IMR-90 (cell line): Measurements from ENCODE around the gene GAL3ST1. TPM values are rescaled to one million over a fixed set of nuclear protein-coding genes. Genes with fewer than 3 reads are reported as not detected.

Experiments used
- ATAC-seq: fragments of 200-7000 bp; cut with Tn5 transposase; 2 replicates; pipeline ENCODE4 v1.9.1; 2020; ENCODE audit warnings: low read depth, mild to moderate bottlenecking, moderate library complexity
- BruUV-seq: library from RNA; stranded (reverse); fragments of 400-500 nt; replicated peaks from 2 replicates; lab custom pipeline; 2021; lab: Mats Ljungman, UMichigan
- CTCF ChIA-PET: fragments of 300-600 bp; formaldehyde crosslinking; extraction: SDS; loops from one replicate; lab custom pipeline; 2021; ENCODE audit warnings: antibody characterized with exemption; lab: Yijun Ruan, JAX
- POLR2A ChIA-PET: fragments of 300-600 bp; sonication (Branson Sonifier 250); formaldehyde crosslinking; loops from one replicate; lab custom pipeline; 2022; ENCODE audit warnings: antibody characterized with exemption; ENCODE audit not compliant: unreplicated experiment; lab: Charles Lee
- DNase-seq: peaks from one replicate; pipeline ENCODE4 v3.0.0; 2013
- H2AFZ ChIP-seq: replicated peaks from 2 replicates; pipeline ENCODE3; 2013; ENCODE audit warnings: low read length, mild to moderate bottlenecking; ENCODE audit not compliant: poor library complexity
- H2AK5ac ChIP-seq: 2 replicates; pipeline ENCODE4 v1.6.1; 2013; ENCODE audit warnings: low read depth, low read length, inconsistent platforms
- H2AK9ac ChIP-seq: replicated peaks from 2 replicates; pipeline ENCODE3; 2013; ENCODE audit warnings: mild to moderate bottlenecking, low read depth, low read length, moderate library complexity; ENCODE audit not compliant: poor library complexity
- H2BK120ac ChIP-seq: 2 replicates; pipeline ENCODE4 v1.6.1; 2013; ENCODE audit warnings: low read depth, low read length, inconsistent platforms
- H2BK15ac ChIP-seq: 3 replicates; pipeline ENCODE4 v1.6.1; 2013; ENCODE audit warnings: low read depth, low read length, inconsistent platforms
- H2BK20ac ChIP-seq: 2 replicates; pipeline ENCODE4 v1.6.1; 2013; ENCODE audit warnings: low read depth, mild to moderate bottlenecking, inconsistent platforms, low read length, moderate library complexity
- H2BK5ac ChIP-seq: 2 replicates; pipeline ENCODE4 v1.6.1; 2013; ENCODE audit warnings: mild to moderate bottlenecking, low read depth, low read length, inconsistent platforms; ENCODE audit not compliant: poor library complexity, severe bottlenecking
- H3K14ac ChIP-seq: replicated peaks from 2 replicates; pipeline ENCODE4 v1.6.1; 2013; ENCODE audit warnings: low read depth, low read length, inconsistent platforms
- H3K18ac ChIP-seq: 2 replicates; pipeline ENCODE4 v1.6.1; 2013; ENCODE audit warnings: low read depth, low read length, control low read depth
- H3K23ac ChIP-seq: 2 replicates; pipeline ENCODE4 v1.6.1; 2013; ENCODE audit warnings: low read depth, low read length, inconsistent platforms
- H3K27ac ChIP-seq: 2 replicates; pipeline ENCODE4 v1.5.1; 2013; ENCODE audit warnings: mild to moderate bottlenecking, control low read depth, low read length; ENCODE audit not compliant: insufficient read depth
- H3K27me3 ChIP-seq: 2 replicates; pipeline ENCODE4 v1.6.1; 2013; ENCODE audit warnings: low read length; ENCODE audit not compliant: control insufficient read depth, insufficient read depth
- H3K36me3 ChIP-seq: 2 replicates; pipeline ENCODE4 v1.6.1; 2013; ENCODE audit warnings: low read length, mixed read lengths; ENCODE audit not compliant: control insufficient read depth, insufficient read depth
- H3K4ac ChIP-seq: 2 replicates; pipeline ENCODE4 v1.6.1; 2013; ENCODE audit warnings: low read depth, low read length, inconsistent platforms
- H3K4me1 ChIP-seq: 2 replicates; pipeline ENCODE4 v1.6.1; 2013; ENCODE audit warnings: low read length, mixed read lengths; ENCODE audit not compliant: control insufficient read depth, insufficient read depth
- H3K4me2 ChIP-seq: 2 replicates; pipeline ENCODE4 v1.6.1; 2013; ENCODE audit warnings: low read depth, mild to moderate bottlenecking, control low read depth, low read length, moderate library complexity
- H3K4me3 ChIP-seq: 2 replicates; pipeline ENCODE4 v1.5.1; 2013; ENCODE audit warnings: low read depth, mild to moderate bottlenecking, control low read depth, low read length, moderate library complexity; ENCODE audit not compliant: insufficient read depth
- H3K56ac ChIP-seq: 2 replicates; pipeline ENCODE4 v1.6.1; 2013; ENCODE audit warnings: low read length, inconsistent platforms; ENCODE audit not compliant: insufficient read depth; ENCODE audit errors: extremely low read depth
- H3K79me1 ChIP-seq, 2 experiments: 2 replicates each; pipeline ENCODE4 v1.6.1; 2013; ENCODE audit warnings: low read length in 2 of 2, inconsistent platforms in 1 of 2, low read depth in 1 of 2
- H3K9ac ChIP-seq: 2 replicates; pipeline ENCODE4 v1.6.1; 2013; ENCODE audit warnings: low read depth, low read length, control low read depth
- H3K9me1 ChIP-seq: 2 replicates; pipeline ENCODE4 v1.6.1; 2013; ENCODE audit warnings: low read length, inconsistent platforms; ENCODE audit not compliant: insufficient read depth
- H3K9me3 ChIP-seq: 2 replicates; pipeline ENCODE4 v1.6.1; 2013; ENCODE audit warnings: low read length; ENCODE audit not compliant: control insufficient read depth, insufficient read depth
- H4K20me1 ChIP-seq: 2 replicates; pipeline ENCODE4 v1.6.1; 2013; ENCODE audit warnings: low read length, inconsistent platforms; ENCODE audit not compliant: insufficient read depth
- H4K5ac ChIP-seq: 2 replicates; pipeline ENCODE4 v1.6.1; 2013; ENCODE audit warnings: mild to moderate bottlenecking, low read depth, low read length, control low read depth
- H4K8ac ChIP-seq, 2 experiments: 2 replicates each; pipeline ENCODE4 v1.6.1; 2013; ENCODE audit warnings: low read depth in 2 of 2, low read length in 2 of 2, control low read depth in 1 of 2, inconsistent platforms in 1 of 2
- H4K91ac ChIP-seq: 2 replicates; pipeline ENCODE4 v1.6.1; 2013; ENCODE audit warnings: low read depth, low read length, inconsistent platforms; ENCODE audit not compliant: insufficient read depth
- BHLHE40 ChIP-seq: fragments of 150-350 bp; IDR thresholded peaks from 2 replicates; pipeline ENCODE4 v1.6.1; 2016; ENCODE audit warnings: mild to moderate bottlenecking, low read depth, low read length
- CEBPB ChIP-seq: IDR thresholded peaks from 2 replicates; pipeline ENCODE4 v1.6.1; 2012; ENCODE audit warnings: low read depth, low read length, improper control_type of control experiment
- CHD1 ChIP-seq: IDR thresholded peaks from 2 replicates; pipeline ENCODE4 v1.6.1; 2012; ENCODE audit warnings: low read depth, low read length, improper control_type of control experiment
- CTCF ChIP-seq: conservative IDR thresholded peaks from 2 replicates; pipeline ENCODE4 v1.5.1; 2012; ENCODE audit warnings: mild to moderate bottlenecking, low read depth, low read length, improper control_type of control experiment
- ELK1 ChIP-seq: fragments of 150-350 bp; IDR thresholded peaks from 2 replicates; pipeline ENCODE4 v1.6.1; 2016; ENCODE audit warnings: low read depth, mild to moderate bottlenecking, low read length, moderate library complexity, borderline replicate concordance
- FOS ChIP-seq: fragments of 150-350 bp; IDR thresholded peaks from 2 replicates; pipeline ENCODE4 v1.6.1; 2016; ENCODE audit warnings: low read depth, low read length
- MAFK ChIP-seq: IDR thresholded peaks from 2 replicates; pipeline ENCODE4 v1.6.1; 2012; ENCODE audit warnings: low read depth, low read length, improper control_type of control experiment
- MAZ ChIP-seq: IDR thresholded peaks from 2 replicates; pipeline ENCODE4 v1.6.1; 2012; ENCODE audit warnings: low read depth, mild to moderate bottlenecking, low read length, improper control_type of control experiment, moderate library complexity, borderline replicate concordance
- MXI1 ChIP-seq: IDR thresholded peaks from 2 replicates; pipeline ENCODE4 v1.6.1; 2012; ENCODE audit warnings: low read depth, mild to moderate bottlenecking, low read length, moderate library complexity, borderline replicate concordance
- NFE2L2 ChIP-seq: fragments of 150-350 bp; IDR thresholded peaks from 2 replicates; pipeline ENCODE4 v1.6.1; 2016; ENCODE audit warnings: low read depth, mild to moderate bottlenecking, low read length
- POLR2A ChIP-seq: IDR thresholded peaks from 2 replicates; pipeline ENCODE4 v1.6.1; 2012; ENCODE audit warnings: mild to moderate bottlenecking, low read depth, low read length
- RAD21 ChIP-seq: IDR thresholded peaks from 2 replicates; pipeline ENCODE4 v1.6.1; 2012; ENCODE audit warnings: low read length, improper control_type of control experiment
- RCOR1 ChIP-seq: IDR thresholded peaks from 2 replicates; pipeline ENCODE4 v1.6.1; 2012; ENCODE audit warnings: mild to moderate bottlenecking, low read length, improper control_type of control experiment; ENCODE audit not compliant: insufficient replicate concordance
- RFX5 ChIP-seq: IDR thresholded peaks from 2 replicates; pipeline ENCODE4 v1.8.0; 2012; ENCODE audit warnings: low read depth, mild to moderate bottlenecking, low read length, moderate library complexity
- SMC3 ChIP-seq: fragments of 150-350 bp; IDR thresholded peaks from 2 replicates; pipeline ENCODE4 v1.6.1; 2016; ENCODE audit warnings: low read depth, mild to moderate bottlenecking, antibody characterized with exemption, low read length, moderate library complexity
- USF2 ChIP-seq: fragments of 150-350 bp; IDR thresholded peaks from 2 replicates; pipeline ENCODE4 v1.6.1; 2017; ENCODE audit warnings: mild to moderate bottlenecking, antibody characterized with exemption, low read length, low read depth
- WGBS, 2 experiments: methylation state at CpG; one replicate each; pipeline versions ENCODE4 v1.1.5 to v1.1.7; 2013; ENCODE audit warnings: missing lambda C conversion rate in 2 of 2; ENCODE audit not compliant: insufficient read length in 1 of 2; ENCODE audit errors: extremely low coverage in 2 of 2; 5-methylcytosine and 5-hydroxymethylcytosine counted together
- dilution Hi-C: fragments of 300-500 bp; cut with HindIII; formaldehyde crosslinking; loops from one replicate; pipeline ENCODE4 v1.14.3; 2018; ENCODE audit warnings: low sequenced_read_pairs; ENCODE audit not compliant: unreplicated experiment
- in situ Hi-C: fragments of 300-500 bp; cut with MboI; formaldehyde crosslinking; loops from 3 replicates; pipeline ENCODE4 v1.14.3; 2019; ENCODE audit warnings: low sequenced_read_pairs, inconsistent platforms, mixed read lengths
- intact Hi-C: fragments of 100-400 bp; cut with micrococcal nuclease; formaldehyde crosslinking; loops from 2 replicates; pipeline ENCODE4 v1.10.0; 2022
- polyA plus RNA-seq, 3 experiments: library from polyadenylated mRNA; depleted of rRNA; stranded (reverse); fragments of >200 nt; gene quantifications; 2 replicates each; pipeline ENCODE4 v1.2.3, GENCODE V29; 2012; ENCODE audit warnings: low replicate concordance in 1 of 3
- total RNA-seq: library from RNA; depleted of rRNA; stranded (reverse); fragments of >200 nt; gene quantifications from 2 replicates; pipeline ENCODE4 v1.2.3, GENCODE V29; 2012

Gene GAL3ST1
- total and polyA plus RNA-seq, 2 of the 4 experiments (the other 2 are of a cell fraction), result not detected

GRCh38 chr22:30566125-30566524, 8.3 kb downstream of the GAL3ST1 start:
- dilution Hi-C loops (no loop called here), intact Hi-C loops (no loop called here), in situ Hi-C loops (no loop called here)
- no TSS peak for BruUV-seq
- H3K79me1 ChIP-seq, result no peaks in the 10 kb centered on the region
- DNase-seq (no peak), ATAC-seq (no peak)
- WGBS, 2 experiments, result no CpG with 5 or more reads among the region's 7 CpGs
- H4K20me1 ChIP-seq, result no peaks in the 10 kb centered on the region
- no peak overlapping the region for H3K23ac ChIP-seq
- ChIA-PET CTCF (no interaction called here), POLR2A (no interaction called here)
- H3K56ac ChIP-seq, result no peak overlapping the region
- TF ChIP-seq CHD1, result no peak
- no peak for TF ChIP-seq FOS
- TF ChIP-seq RCOR1, result no peak
- no peak for TF ChIP-seq RFX5
- no peak for TF ChIP-seq NFE2L2
- no peak for TF ChIP-seq MXI1
- no peak for TF ChIP-seq BHLHE40
- no peak for TF ChIP-seq USF2
- TF ChIP-seq RAD21, result no peak
- TF ChIP-seq ELK1, result no peak
- no peak for TF ChIP-seq CTCF
- TF ChIP-seq SMC3, result no peak
- no peak for TF ChIP-seq CEBPB
- no peak for TF ChIP-seq POLR2A
- no peak for TF ChIP-seq MAZ
- TF ChIP-seq MAFK, result no peak
- no peak overlapping the region for H2AK9ac ChIP-seq
- H3K9ac ChIP-seq, result no peak overlapping the region
- no peak overlapping the region for H3K27ac ChIP-seq
- no peak overlapping the region for H4K5ac ChIP-seq
- no peak overlapping the region for H2BK5ac ChIP-seq
- no peak overlapping the region for H2AK5ac ChIP-seq
- H3K4me1 ChIP-seq, result no peaks in the 10 kb centered on the region; the same call in 1 of the 2 replicates
- H3K9me3 ChIP-seq, result no peaks in the 10 kb centered on the region
- H2BK15ac ChIP-seq, result no peak overlapping the region
- H3K4ac ChIP-seq, result no peak overlapping the region
- no peak overlapping the region for H3K18ac ChIP-seq
- H3K27me3 ChIP-seq, result peaks cover 53% of the 10 kb centered on the region
- no peak overlapping the region for H3K4me3 ChIP-seq
- H2BK120ac ChIP-seq, result no peak overlapping the region
- H2AFZ ChIP-seq, result no peak overlapping the region
- no peak overlapping the region for H2BK20ac ChIP-seq
- H3K9me1 ChIP-seq, result no peaks in the 10 kb centered on the region
- no peaks in the 10 kb centered on the region for H3K36me3 ChIP-seq
- H4K8ac ChIP-seq, result no peak overlapping the region
- H4K91ac ChIP-seq, result no peak overlapping the region
- no peak overlapping the region for H3K14ac ChIP-seq
- no peak overlapping the region for H3K4me2 ChIP-seq
